Erythroblast (primary cell): ENCODE measurements around the gene ITGA5.

ENCODE experiments used
- DNase-seq, 2 experiments: peaks; one replicate each; lab custom pipeline; 2025; lab: John Stamatoyannopoulos, UW
- GATA1 ChIP-seq: IDR thresholded peaks from 2 replicates; pipeline ENCODE4 v1.6.1; 2011; ENCODE audit warnings: low read depth, mild to moderate bottlenecking, control low read depth, low read length, moderate library complexity
- POLR2A ChIP-seq: IDR thresholded peaks from 2 replicates; pipeline ENCODE4 v1.6.1; 2011; ENCODE audit warnings: mild to moderate bottlenecking, low read length

The ITGA5 gene

GRCh38 chr12:54425702-54426101 is 6.6 kb upstream of the ITGA5 start:
- TF ChIP-seq POLR2A, result no peak
- no peak for TF ChIP-seq GATA1
- no peak for DNase-seq

- DNase-seq, result no peak
- TF ChIP-seq GATA1 (no peak), POLR2A (no peak)
Observed at GRCh38 chr12:54424224-54424623, 5.2 kb upstream of the ITGA5 start.

- DNase-seq, result no peak
- TF ChIP-seq GATA1 (no peak), POLR2A (no peak)
Observed at GRCh38 chr12:54423816-54424150, 4.7 kb upstream of the ITGA5 start.

- DNase-seq, result no peak
- TF ChIP-seq POLR2A, result no peak
- TF ChIP-seq GATA1, result no peak
Observed at GRCh38 chr12:54421879-54422250, 2.8 kb upstream of the ITGA5 start.

GRCh38 chr12:54421175-54421878 is 2.3 kb upstream of the ITGA5 start:
- no peak for DNase-seq
- TF ChIP-seq POLR2A, result no peak
- TF ChIP-seq GATA1, result no peak

- no peak for DNase-seq
- TF ChIP-seq POLR2A, result no peak
- no peak for TF ChIP-seq GATA1
Observed at GRCh38 chr12:54420766-54421144, 1.7 kb upstream of the ITGA5 start.

- peak; percentile 25 to 50 for DNase-seq
- TF ChIP-seq POLR2A (no peak), GATA1 (no peak)
Observed at GRCh38 chr12:54418441-54419087, 502 bp downstream of the ITGA5 start.

GRCh38 chr12:54417712-54418440 is 1.2 kb downstream of the ITGA5 start:
- peak; percentile 26 to 58 for DNase-seq
- TF ChIP-seq POLR2A, result no peak
- TF ChIP-seq GATA1, result no peak

- TF ChIP-seq POLR2A, result no peak
- TF ChIP-seq GATA1, result no peak
- DNase-seq, result peak; percentile 81 to 89
Observed at GRCh38 chr12:54416687-54417603, 2.1 kb downstream of the ITGA5 start.

- DNase-seq, result no peak
- TF ChIP-seq POLR2A, result no peak
- no peak for TF ChIP-seq GATA1
Observed at GRCh38 chr12:54415221-54415929, 3.7 kb downstream of the ITGA5 start.

GRCh38 chr12:54413284-54414190 is 5.5 kb downstream of the ITGA5 start:
- TF ChIP-seq POLR2A (no peak), GATA1 (no peak)
- no peak for DNase-seq

- TF ChIP-seq POLR2A, result no peak
- TF ChIP-seq GATA1, result no peak
- no peak for DNase-seq
Observed at GRCh38 chr12:54412786-54413185, 6.3 kb downstream of the ITGA5 start.
